Subcutaneous preadipocyte (primary cell): ENCODE results near the gene IQCC. TPM values are rescaled to one million over a fixed set of nuclear protein-coding genes. Genes with fewer than 3 reads are reported as not detected.

Source experiments
- total RNA-seq: library from RNA; depleted of rRNA; stranded (reverse); fragments of >200 nt; gene quantifications from 2 replicates; pipeline ENCODE4 v1.2.3, GENCODE V29; 2012

Gene IQCC
- 1.1 and 2.0 TPM in 2 replicates for total RNA-seq

GRCh38 chr1:32205401-32206370 lies at the start of gene IQCC:
TSS of gene IQCC (plus strand) at chr1:32205671. CDS start at chr1:32205682, 11 bp downstream.

GRCh38 chr1:32179443-32180185 lies 25.9 kb upstream of the IQCC start, which contains the start of gene TXLNA:
TSS of gene TXLNA (plus strand) at chr1:32179675. CDS start at chr1:32180346, 671 bp downstream.

GRCh38 chr1:32200226-32201010 lies 5.1 kb upstream of the IQCC start, which contains the start of gene CCDC28B:
TSS of gene CCDC28B (plus strand) at chr1:32200595. CDS start at chr1:32201936, 1,341 bp downstream.

GRCh38 chr1:32208891-32209328 lies 3.4 kb downstream of the IQCC start, which contains the start of gene DCDC2B:
TSS of gene DCDC2B (plus strand) at chr1:32209089. CDS start at chr1:32209094, 5 bp downstream.

GRCh38 chr1:32221980-32222755 lies 16.7 kb downstream of the IQCC start, which contains the start of the genes EIF3I and TMEM234:
TSS of gene EIF3I (plus strand) at chr1:32222407. CDS start at chr1:32222442, 35 bp downstream.
TSS of gene TMEM234 (minus strand) at chr1:32222353. CDS start at chr1:32222322, 31 bp downstream.

GRCh38 chr1:32246888-32247273 lies 41.4 kb downstream of the IQCC start, which contains the start of gene FAM167B:
TSS of gene FAM167B (plus strand) at chr1:32247222. CDS start at chr1:32247422, 200 bp downstream.

GRCh38 chr1:32250893-32251716 lies 45.6 kb downstream of the IQCC start, which contains the start of gene LCK:
TSS of gene LCK (plus strand) at chr1:32251265. CDS start at chr1:32274330, 23,065 bp downstream.

Other genes starting within 250 kb of the IQCC start
- 42.6 and 52.2 TPM in 2 replicates for gene KHDRBS1, start 191.8 kb upstream of the IQCC start, total RNA-seq
- gene TMEM39B, start 132.7 kb upstream of the IQCC start, total RNA-seq: 7.3 and 10.2 TPM in 2 replicates
- gene KPNA6, start 97.6 kb upstream of the IQCC start, total RNA-seq: 39.3 and 61.2 TPM in 2 replicates
- gene TXLNA, start 26.0 kb upstream of the IQCC start, total RNA-seq: 75.7 and 82.9 TPM in 2 replicates
- gene CCDC28B, start 5.1 kb upstream of the IQCC start, total RNA-seq: 7.3 and 8.4 TPM in 2 replicates
- not detected in 2 replicates for gene DCDC2B, start 3.4 kb downstream of the IQCC start, total RNA-seq
- 16.5 and 17.2 TPM in 2 replicates for gene TMEM234, start 16.7 kb downstream of the IQCC start, total RNA-seq
- 290 and 329 TPM in 2 replicates for gene EIF3I, start 16.7 kb downstream of the IQCC start, total RNA-seq
- gene FAM167B, start 41.6 kb downstream of the IQCC start, total RNA-seq: 0.39 and 1.1 TPM in 2 replicates
- not detected in 2 replicates for gene LCK, start 45.6 kb downstream of the IQCC start, total RNA-seq
- 32.3 and 44.0 TPM in 2 replicates for gene HDAC1, start 86.4 kb downstream of the IQCC start, total RNA-seq
- gene MARCKSL1, start 130.6 kb downstream of the IQCC start, total RNA-seq: 1.6 and 2.6 TPM in 2 replicates
- gene FAM229A, start 156.8 kb downstream of the IQCC start, total RNA-seq: 1.4 and 1.8 TPM in 2 replicates
- 1.1 and 1.2 TPM in 2 replicates for gene TSSK3, start 156.9 kb downstream of the IQCC start, total RNA-seq
- 38.3 and 38.9 TPM in 2 replicates for gene BSDC1, start 188.8 kb downstream of the IQCC start, total RNA-seq